HL-60 (cell line): Measurements from ENCODE around the gene FYN.

ENCODE experiments used
- DNase-seq, 2 experiments: peaks; one replicate each; pipeline ENCODE4 v3.0.0-alpha.2; 2010 to 2020; ENCODE audit warnings: low read depth in 1 of 2, low spot score in 1 of 2
- H3K27ac ChIP-seq: fragments of 250-450 bp; sonication (Bioruptor Pico); replicated peaks from 2 replicates; pipeline ENCODE4 v1.5.1; 2020; ENCODE audit warnings: mild to moderate bottlenecking, moderate library complexity
- H3K27me3 ChIP-seq: fragments of 250-450 bp; sonication (Bioruptor Pico); 2 replicates; pipeline ENCODE4 v1.5.1; 2021; ENCODE audit warnings: mild to moderate bottlenecking, moderate library complexity; ENCODE audit not compliant: insufficient read depth, poor library complexity, severe bottlenecking
- H3K4me3 ChIP-seq: replicated peaks from 2 replicates; pipeline ENCODE4 v1.5.1; 2011; ENCODE audit warnings: mild to moderate bottlenecking, control low read depth, low read length; ENCODE audit not compliant: insufficient read depth
- GABPA ChIP-seq: IDR thresholded peaks from 2 replicates; pipeline ENCODE4 v1.6.1; 2012; ENCODE audit warnings: low read depth
- POLR2AphosphoS5 ChIP-seq: IDR thresholded peaks from 2 replicates; pipeline ENCODE4 v1.6.1; 2012; ENCODE audit warnings: low read depth
- SPI1 ChIP-seq: IDR thresholded peaks from 2 replicates; pipeline ENCODE4 v1.6.1; 2012; ENCODE audit warnings: low read depth, mild to moderate bottlenecking, borderline replicate concordance
- TF ChIP-seq, protein P1 (sequence below): IDR thresholded peaks from 2 replicates; pipeline ENCODE4 v1.6.1; 2012; ENCODE audit warnings: low read depth; ENCODE audit not compliant: insufficient replicate concordance
- TF ChIP-seq, protein P2 (sequence below): IDR thresholded peaks from one replicate; pipeline ENCODE4 v1.5.1; 2011; ENCODE audit warnings: low read length, control low read depth, inconsistent platforms; ENCODE audit not compliant: insufficient read depth

Gene FYN

DNA sequence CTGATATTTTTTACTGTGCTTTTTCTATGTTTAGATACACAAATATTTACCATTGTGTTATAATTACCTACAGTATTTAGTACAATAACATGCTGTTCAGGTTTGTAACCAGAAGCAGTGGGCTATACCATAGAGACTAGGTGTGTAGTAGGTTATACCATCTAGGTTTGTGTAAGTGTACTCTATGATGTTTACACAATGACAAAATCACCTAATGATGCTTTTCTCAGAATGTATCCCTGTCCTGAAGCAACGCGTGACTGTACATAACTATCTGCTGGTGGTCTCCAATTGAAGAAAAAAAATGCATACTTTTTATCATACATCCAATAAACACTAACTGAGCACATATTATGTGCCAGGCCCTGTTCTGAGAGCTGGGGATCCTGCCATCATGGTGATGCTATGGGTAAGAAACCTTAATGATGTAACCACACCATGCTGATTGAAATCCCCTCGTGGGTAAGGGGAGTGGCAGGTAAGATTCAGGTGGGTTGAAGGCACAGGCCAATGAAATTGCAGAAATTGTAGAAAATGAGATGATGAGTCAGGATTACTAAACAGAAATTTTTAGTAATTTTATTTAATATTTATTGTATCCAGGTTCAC lies 76.8 kb downstream of the FYN start:
- H3K4me3 ChIP-seq = no peak overlapping the region
- H3K27ac ChIP-seq = no peak overlapping the region
- TF ChIP-seq, protein P1, sequence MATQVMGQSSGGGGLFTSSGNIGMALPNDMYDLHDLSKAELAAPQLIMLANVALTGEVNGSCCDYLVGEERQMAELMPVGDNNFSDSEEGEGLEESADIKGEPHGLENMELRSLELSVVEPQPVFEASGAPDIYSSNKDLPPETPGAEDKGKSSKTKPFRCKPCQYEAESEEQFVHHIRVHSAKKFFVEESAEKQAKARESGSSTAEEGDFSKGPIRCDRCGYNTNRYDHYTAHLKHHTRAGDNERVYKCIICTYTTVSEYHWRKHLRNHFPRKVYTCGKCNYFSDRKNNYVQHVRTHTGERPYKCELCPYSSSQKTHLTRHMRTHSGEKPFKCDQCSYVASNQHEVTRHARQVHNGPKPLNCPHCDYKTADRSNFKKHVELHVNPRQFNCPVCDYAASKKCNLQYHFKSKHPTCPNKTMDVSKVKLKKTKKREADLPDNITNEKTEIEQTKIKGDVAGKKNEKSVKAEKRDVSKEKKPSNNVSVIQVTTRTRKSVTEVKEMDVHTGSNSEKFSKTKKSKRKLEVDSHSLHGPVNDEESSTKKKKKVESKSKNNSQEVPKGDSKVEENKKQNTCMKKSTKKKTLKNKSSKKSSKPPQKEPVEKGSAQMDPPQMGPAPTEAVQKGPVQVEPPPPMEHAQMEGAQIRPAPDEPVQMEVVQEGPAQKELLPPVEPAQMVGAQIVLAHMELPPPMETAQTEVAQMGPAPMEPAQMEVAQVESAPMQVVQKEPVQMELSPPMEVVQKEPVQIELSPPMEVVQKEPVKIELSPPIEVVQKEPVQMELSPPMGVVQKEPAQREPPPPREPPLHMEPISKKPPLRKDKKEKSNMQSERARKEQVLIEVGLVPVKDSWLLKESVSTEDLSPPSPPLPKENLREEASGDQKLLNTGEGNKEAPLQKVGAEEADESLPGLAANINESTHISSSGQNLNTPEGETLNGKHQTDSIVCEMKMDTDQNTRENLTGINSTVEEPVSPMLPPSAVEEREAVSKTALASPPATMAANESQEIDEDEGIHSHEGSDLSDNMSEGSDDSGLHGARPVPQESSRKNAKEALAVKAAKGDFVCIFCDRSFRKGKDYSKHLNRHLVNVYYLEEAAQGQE = no peak
- TF ChIP-seq SPI1 = no peak
- TF ChIP-seq, protein P2, sequence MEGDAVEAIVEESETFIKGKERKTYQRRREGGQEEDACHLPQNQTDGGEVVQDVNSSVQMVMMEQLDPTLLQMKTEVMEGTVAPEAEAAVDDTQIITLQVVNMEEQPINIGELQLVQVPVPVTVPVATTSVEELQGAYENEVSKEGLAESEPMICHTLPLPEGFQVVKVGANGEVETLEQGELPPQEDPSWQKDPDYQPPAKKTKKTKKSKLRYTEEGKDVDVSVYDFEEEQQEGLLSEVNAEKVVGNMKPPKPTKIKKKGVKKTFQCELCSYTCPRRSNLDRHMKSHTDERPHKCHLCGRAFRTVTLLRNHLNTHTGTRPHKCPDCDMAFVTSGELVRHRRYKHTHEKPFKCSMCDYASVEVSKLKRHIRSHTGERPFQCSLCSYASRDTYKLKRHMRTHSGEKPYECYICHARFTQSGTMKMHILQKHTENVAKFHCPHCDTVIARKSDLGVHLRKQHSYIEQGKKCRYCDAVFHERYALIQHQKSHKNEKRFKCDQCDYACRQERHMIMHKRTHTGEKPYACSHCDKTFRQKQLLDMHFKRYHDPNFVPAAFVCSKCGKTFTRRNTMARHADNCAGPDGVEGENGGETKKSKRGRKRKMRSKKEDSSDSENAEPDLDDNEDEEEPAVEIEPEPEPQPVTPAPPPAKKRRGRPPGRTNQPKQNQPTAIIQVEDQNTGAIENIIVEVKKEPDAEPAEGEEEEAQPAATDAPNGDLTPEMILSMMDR = no peak
- no peak for TF ChIP-seq GABPA
- TF ChIP-seq POLR2AphosphoS5 = no peak
- no peak for DNase-seq
- no peaks in the 10 kb centered on the region for H3K27me3 ChIP-seq

DNA sequence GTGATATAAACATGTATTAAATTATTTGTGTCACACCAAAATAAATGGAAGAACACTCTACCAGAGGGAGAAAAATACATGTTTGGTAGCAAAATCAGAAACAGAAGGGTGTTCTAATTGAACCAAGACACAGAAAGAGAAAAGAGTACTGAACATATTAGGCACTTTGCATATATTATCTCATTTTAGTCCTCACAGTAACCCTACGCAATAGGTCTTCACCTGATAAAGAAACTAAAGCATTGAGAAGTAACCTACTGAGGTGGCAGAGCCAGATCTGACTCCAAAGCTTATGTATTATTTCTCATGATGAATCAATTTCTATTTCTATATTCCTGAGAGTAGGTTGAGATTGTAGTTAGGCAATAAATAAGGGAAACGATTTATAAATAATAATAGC lies 77.7 kb downstream of the FYN start:
- no peak overlapping the region for H3K27ac ChIP-seq

DNA sequence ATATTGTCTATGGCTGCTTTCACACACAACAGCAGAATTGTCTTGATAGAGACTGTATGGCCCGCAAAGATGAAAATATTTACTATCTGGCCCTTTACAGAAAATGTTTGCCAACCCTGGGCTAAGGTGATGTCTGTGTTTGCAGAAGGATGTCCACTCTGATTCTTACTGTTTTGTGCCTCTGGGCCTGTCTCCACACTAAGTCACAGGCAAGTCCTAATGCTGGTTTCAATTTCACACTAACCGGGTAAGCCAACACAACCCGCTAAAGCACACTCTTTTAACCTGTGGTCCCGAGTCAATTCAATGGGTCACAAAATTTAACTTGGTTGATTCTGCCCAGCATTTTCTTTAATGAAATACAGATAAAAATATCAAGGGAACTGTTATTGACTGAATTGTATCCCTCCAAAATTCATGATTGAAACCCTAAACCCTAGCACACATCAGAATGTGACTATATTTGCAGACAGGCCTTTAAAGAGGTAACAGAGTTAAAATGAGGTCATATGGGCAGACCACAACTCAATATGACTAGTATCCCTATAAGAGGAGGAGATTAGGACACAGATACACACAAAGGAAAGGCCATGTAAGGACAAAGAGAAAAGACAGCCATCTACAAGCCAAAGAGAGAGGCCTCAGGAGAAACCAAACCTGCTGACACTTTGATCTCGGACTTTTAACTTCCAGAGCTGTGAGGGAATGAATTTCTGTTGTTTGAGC lies 78.4 kb downstream of the FYN start:
- TF ChIP-seq SPI1 = no peak
- TF ChIP-seq, protein P1 = no peak
- TF ChIP-seq GABPA = no peak
- TF ChIP-seq, protein P2 = no peak
- no peak for TF ChIP-seq POLR2AphosphoS5
- Histone ChIP-seq H3K4me3 (no peak overlapping the region), H3K27ac (no peak overlapping the region), H3K27me3 (no peaks in the 10 kb centered on the region)
- no peak for DNase-seq

More for the DNA sequence above, 77.7 kb downstream of the FYN start:
- Histone ChIP-seq H3K27me3 (no peaks in the 10 kb centered on the region), H3K4me3 (no peak overlapping the region)
- TF ChIP-seq, protein P2 = no peak
- no peak for TF ChIP-seq GABPA
- TF ChIP-seq, protein P1 = no peak
- no peak for TF ChIP-seq SPI1
- no peak for TF ChIP-seq POLR2AphosphoS5
- DNase-seq = no peak
